DMS53 treated with DMSO at 0.1 percent for 48 hours (cell line): ENCODE measurements around the gene BSND.

Source experiments
- DNase-seq: peaks from one replicate; lab custom pipeline; 2025; ENCODE audit not compliant: unreplicated experiment; lab: John Stamatoyannopoulos, UW

Gene BSND

DNA sequence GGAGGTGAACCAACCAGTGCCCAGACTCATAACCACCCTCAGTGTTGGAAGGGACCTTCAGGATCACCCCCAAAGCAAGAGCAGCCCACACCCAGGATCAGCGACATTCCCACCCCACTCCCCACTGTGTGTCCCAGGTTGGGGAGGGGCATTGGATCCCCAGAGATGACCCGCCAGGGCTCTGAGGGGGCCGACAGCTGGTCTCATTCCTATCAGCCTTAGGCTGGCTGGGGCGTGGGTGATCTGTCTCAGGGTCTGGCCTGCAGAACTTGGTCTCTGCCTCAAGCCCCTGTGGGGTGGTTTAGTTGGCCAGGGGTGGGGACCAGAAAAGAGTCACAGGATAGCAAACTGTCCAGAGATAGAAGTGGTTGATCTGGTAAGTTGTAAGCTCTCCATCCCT is 7.8 kb upstream of the BSND start:
- DNase-seq, result no peak

DNA sequence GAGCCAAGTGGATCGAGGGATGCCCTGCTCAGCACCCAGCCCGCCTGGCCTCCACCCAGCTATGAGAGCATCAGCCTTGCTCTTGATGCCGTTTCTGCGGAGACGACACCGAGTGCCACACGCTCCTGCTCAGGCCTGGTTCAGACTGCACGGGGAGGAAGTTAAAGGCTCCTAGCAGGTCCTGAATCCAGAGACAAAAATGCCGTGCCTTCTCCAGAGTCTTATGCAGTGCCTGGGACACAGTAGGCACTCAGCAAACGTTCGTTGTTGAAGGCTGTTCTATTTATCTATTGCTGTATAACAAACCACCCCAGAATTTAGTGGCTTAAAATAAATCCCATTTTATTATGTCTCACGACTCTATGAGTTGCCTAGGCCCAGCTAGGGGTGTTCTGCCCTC is 6.8 kb upstream of the BSND start:
- DNase-seq, result no peak

DNA sequence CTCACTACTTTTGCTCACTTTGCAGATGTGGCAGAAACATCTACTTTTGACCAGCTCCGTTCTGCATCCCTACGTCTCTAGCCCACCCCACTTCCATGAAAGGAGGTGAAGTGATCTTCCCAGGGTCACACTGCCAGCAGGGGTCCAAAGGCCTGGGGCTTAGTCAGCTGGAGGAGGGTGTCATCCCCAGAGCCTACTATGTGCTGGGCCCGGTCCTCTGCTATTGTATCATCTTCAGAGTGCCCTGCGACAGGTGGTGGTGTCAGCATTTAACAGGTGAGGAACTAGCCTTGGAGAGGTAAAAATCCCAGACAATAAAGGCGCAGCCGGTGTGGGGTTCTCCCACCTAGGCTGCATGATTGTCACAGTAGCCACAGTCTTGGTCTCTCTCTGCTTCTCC is 5.6 kb upstream of the BSND start:
- DNase-seq, result no peak

DNA sequence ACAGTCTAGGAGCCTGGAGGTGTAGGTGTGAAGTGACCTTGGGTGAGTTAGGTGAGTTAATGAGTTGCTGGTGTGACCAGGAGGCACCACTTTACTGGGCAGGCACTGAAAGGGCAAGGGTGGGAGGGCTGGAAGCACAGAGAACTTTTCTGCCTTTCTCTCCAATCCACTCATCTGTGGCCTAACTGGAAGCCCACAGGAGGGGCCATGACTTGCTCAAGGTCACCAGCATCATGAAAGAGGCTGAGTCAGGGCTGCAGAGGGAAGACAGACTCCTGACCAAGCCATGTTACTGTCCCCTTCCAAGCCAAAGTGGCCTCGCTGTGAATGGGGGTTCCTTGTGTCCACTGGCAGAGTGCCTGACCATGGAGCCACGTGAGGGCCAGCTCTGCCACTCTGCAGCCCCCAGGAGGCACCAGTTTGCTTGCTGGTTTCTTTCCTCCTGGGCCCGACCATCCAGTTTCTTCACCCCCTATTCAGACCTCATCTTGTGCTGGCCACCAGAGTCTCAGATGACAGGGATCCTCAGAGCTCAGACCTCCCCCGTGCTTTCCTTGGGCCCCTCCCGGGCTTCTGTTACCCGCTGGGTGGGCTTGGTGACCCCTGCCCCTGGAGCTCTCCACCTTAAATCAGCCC is 4.3 kb upstream of the BSND start:
- no peak for DNase-seq

DNA sequence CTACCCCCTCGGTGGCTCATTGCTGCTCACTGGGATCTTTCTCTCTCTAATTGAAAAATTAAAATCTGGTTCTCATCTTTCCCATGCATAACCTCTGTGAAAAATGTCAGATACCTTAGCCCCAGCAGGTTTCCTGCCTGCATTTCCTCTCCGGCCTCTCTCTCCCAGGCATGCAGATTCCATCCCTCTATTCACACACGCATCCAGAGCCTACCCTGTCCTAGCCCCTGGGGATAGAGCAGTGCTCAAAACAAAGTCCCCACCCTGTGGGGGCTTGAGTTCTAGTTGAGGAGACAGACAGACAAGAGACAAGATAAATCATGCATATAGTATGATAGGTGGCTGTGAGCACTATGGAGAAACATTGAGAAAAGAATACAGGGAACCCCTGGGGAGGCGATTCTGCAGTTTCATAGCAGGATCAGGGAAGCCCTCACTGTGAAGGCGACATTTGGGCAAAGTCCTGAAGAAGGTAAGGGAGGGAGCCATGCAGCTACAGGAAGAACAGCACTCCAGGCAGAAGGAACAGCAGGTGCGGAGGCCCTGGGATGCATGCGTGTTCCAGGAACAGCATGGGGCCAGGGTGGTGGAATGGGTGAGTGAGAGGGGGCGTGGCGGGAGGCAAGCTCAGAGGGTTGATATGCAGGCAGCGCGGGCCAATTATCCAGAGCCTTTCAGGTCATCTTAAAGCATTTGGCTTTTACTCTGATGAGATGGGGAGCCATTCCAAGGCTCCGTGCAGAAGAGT is 3.5 kb upstream of the BSND start:
- DNase-seq, result peak; percentile 33

DNA sequence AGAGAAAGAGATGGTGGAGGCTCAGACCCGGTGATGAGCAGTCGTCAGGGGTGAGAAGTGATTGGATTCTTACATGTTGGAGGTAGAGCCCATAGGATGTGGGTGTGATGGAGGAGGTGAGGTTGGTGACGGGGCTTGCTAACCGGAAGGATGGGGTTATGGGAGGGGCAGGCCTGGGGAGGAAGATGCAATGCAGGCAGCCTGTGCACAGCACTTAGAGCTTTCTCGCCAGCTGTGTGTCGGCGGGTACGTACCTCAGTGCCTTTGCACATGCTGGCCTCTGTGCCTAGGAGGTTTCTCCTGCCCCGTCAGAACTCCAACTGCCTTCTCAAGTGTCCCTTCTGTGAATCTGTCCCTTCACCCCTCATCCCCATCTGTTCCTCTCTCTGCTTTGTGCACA is 2.9 kb upstream of the BSND start:
- DNase-seq, result no peak

DNA sequence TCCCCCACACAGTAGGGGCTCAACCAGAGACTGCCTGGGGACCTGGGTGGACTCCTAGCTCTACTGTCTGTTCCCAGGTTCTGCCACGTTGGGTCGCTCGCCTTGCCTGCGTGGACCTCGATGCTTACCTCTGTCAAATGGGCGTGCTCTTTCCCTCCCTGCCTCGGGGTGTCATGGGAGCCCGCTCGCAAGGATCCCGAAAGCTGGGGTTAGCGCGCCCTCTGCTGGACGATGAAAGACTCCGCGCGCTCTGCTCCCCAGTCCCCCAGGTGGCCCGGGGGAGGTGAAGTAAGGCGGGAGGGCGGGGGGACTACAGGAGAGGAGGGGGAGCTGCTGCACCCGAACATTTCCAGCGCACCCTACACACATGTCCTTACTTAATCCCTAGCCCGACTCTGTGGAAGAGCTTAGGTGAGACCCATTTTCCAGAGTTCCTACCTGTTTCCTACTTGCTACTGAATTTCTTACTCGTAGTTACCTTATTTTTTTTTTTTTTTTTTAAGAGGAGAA is 2.3 kb upstream of the BSND start:
- DNase-seq, result peak; percentile 82

DNA sequence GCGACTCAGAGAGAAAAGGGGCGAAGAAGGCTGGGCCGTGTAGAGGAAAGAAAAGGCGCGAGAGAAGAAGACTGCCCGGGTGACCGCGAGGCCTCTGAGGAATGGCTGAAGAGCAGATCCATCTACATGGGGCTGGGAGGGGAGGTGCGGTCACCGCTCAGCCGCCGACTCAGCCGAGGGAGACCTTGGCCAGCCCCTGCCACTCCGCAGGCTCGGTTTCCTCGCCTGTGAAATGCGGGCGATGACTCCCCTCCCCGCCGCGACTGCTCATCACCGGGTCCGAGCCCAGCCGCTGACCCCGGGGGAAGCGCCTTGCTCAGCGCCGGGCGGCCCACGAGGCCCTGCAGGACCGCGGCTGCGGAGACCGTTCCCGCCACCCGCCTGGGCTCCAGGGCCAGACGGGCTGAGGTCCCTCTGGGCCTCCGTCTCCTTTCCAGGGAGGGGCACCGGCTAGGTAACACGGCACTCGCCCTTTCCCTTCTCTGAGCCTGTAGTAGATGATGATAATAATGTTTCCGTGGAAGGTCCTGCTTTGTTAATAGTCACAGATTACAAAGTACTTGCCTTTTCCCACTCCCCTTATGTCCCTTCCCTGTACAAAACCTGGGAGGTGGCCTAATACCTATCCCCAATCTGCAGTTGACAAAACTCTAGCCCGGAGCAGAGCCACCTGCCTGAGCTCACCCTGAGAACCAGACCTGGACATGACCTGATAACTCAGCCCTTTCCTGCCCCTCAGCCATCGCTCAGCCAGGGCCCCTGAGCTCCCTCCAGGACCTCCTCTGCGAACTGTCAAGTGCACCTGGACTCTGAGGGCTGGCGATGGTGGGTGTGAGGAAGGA is 1.6 kb upstream of the BSND start:
- peak; percentile 80 for DNase-seq

DNA sequence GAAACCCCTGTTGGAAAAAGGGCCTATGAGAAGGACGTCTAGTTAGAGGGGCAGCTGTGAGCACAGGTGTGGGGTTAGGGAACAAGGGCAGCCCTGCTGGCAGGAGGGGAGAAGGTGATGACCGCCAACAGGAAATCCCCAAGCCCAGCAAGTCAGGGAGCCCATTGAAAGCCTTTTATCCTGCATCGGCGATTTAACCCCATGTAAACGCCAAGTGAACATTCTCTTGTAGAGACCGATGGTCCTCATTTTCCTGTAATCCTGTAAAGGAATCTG is 1.1 kb upstream of the BSND start:
- no peak for DNase-seq

DNA sequence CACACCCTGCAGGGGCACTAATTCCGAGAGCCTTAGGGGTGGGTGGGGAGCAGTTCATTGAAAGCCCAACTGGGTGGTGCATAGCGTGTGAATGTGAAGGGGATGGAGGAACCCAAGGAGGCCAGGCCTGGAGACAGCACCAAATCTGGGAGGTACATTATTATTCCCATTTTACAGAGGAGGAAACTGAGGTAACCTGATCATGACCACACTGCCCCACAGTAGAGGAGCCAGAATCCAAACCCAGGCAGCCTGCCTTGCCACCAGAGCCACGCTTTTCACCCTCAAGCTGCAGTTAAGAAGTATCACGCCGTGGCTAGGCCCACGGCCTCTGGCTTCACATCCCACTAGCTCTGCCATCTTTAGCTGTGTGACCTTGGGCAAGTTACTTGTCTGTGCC is 633 bp upstream of the BSND start:
- no peak for DNase-seq

DNA sequence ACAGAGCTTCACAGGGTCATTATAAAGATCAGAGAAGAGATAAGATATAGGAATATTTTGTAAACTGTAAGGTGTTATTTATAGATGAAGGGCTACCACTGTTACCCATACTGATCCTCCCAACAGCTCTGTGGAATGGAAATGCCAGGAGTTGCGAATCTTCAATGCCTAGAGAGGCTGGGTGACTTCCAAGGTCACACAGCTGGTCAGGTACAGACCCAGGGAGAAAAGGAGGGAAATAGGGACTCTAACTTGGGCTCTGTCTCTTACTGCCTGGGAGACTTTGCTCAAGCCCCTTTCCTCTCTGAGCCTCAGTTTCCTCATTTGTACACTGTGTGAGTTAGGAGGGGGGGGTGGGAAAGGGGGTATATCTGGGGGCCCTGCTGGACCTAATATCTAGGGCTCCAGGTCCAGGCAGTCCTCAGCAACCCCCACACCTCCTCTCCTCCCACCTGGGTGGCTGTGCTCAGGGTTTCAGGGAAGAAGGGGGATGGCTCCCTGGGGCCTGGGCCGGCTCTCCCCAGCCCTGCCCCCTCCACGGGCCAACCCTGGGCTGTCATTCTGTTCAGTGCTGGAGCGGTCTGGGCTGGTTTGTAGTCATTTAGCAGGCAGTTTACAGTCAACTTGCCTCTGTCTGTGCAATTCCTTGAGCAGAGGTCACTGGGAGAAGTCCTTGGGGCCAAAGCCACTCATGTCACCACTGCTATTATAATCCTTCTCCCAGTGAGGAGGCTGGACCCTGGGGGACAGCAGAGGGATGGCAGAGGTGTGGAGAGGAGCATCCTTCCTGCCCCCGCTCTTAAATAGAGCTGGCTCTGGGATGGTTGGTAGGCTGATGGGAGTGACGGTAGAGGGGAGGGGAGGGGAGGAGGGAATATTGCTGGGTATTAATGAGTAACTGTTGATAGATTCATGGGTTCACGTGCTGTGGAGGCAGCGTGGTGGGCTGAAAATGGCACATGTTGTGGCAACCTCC is 1.7 kb downstream of the BSND start:
- DNase-seq, result no peak

DNA sequence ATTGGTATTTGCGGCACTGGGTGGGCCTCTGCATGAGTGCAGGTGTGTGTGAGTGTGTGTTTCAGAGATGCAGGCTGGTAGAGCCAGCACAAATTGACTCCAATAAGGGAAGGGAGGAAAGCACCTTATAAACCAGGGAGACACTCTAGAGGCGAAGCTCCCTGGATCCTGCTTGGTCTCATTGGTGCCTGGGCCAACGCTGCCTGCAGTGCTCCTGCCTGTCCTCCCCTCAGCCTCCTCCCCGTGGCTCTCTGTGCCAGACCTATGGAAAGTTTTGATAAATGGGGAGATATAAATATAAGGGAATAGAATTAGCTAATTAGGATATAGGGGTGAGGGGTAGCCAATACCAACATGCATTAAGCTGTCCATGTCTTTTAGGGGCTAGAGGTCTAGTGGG is 2.6 kb downstream of the BSND start:
- no peak for DNase-seq

DNA sequence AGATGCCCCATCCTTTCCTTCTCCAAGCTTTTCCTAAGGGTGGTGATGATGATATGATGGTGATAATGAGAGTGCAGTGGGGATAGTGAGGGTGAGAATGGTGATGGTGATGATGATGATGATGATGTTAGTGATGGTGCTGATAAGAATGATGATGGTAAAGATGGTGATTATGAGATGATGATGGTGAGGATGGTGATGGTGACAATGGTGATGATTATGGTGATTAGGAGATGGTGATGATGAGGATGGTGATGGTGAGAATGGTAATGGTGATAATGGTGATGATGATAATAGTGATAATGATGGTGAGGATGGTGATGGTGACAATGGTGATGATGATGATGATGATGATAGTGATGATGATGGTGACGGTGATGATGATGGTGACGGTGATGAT is 4.0 kb downstream of the BSND start:
- no peak for DNase-seq

DNA sequence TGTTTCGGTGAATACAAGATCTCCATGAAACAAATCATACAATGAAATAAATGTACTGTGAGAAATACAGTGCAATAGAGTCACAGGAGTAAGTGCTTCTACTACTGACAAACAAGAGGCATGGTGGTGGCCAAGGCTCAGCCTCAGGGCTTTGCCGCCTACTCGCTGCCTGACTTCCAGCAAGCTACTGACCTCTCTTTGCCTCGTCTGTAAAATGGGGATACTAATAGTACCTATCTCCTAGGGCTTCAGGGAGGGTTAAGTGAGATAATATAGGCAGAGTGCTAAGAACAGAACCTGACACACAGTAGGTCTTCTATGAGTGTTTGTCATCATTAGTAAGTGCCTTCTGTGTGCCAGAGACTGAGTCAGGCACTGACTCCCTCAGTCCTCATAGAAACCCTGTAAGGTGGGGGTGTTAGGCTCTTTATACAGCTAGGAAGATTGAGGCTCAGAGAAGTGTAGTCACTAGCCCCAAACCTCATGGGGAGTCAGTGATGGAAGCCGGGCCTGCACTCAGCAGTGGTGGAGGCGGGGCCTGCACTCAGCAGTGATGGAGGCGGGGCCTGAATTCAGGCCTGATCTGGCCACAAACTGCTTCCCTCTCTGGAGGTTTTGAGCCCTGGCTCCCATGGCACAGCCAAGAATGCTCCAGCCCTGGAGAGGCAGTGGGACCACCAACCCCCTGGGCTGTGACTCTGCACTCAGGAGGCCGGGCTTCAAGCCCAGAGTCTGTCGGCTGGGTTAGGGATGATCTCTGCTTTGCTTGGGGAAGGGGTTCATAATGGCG is 6.8 kb downstream of the BSND start:
- DNase-seq, result no peak

DNA sequence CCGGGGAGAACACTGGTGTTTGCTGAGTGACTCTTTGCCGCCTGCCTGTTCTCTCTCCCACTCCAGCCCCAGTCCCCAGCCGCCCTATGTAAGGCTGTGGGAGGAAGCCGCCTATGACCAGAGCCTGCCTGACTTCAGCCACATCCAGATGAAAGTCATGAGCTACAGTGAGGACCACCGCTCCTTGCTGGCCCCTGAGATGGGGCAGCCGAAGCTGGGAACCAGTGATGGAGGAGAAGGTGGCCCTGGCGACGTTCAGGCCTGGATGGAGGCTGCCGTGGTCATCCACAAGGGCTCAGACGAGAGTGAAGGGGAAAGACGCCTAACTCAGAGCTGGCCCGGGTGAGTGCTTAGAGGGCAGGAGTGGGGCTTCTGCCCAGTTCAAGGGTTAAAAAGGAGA is 8.2 kb downstream of the BSND start:
- DNase-seq, result no peak

DNA sequence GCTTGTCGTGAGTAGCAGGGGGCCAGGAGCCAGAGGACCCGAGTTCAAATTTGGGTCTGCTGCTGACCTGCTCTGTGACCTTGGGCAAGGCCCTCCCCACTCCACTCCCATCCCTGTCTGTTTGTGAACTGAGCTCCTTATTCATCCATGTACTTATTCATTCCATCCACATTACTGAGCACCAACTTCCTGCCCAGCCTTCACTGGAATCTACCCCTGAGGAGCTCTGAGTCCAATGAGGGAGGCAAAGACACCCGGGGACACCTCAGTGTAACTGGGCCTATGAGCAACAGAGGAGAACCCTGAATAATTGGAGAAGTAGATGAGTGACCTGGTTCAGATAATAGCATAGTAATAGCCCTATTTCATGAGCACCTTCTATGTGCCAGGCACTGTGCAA is 8.9 kb downstream of the BSND start:
- DNase-seq, result no peak

DNA sequence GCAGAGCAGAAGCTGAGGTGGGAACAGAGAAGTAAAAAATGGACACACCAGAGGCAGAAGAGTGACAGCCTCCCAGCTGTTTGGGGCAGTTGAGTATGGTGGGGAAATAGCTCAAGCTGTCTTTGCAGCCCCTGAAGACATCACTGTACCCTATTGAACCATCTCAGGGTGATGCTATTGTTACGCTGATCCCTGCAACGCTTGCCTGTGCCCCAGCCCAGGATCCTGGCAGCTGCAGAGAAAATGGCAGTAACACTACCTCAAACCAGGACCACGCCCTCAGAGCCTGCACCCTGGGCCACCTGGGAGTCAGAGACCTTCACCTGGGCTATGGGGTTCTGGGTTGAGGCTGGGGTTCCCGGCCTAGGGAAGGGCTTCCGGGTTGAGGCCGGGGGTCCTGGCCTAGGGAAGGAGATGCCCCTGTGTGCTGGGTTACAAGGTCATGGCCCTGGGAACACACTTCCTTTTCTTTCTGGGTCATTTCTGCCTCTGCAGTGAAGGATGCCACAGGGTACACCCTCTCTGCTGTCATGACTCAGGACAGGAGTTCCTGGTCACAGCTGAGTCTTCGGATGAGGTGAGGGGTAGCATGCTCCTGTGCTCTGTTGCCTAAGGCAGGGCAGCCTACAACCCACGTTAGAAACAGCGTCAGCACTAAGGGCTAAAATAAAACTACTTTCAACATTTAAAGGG is 11.6 kb downstream of the BSND start:
- DNase-seq, result no peak

DNA sequence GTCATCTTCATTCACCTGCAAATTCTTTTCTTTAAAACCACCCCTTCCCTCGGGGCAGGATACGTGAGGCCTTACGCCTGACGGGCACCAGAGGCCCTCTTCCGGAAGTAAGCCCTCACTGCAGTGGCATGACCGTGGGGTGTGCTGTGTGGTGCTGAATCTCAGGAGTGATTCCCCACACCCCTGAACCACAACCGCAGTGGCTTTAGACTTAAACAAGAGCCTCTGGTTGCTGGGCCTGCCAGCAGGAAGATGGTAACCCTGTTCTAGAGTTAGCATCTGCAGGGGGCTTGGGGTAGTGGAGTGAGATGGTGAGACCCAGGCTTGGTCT is 12.1 kb downstream of the BSND start:
- DNase-seq, result no peak

DNA sequence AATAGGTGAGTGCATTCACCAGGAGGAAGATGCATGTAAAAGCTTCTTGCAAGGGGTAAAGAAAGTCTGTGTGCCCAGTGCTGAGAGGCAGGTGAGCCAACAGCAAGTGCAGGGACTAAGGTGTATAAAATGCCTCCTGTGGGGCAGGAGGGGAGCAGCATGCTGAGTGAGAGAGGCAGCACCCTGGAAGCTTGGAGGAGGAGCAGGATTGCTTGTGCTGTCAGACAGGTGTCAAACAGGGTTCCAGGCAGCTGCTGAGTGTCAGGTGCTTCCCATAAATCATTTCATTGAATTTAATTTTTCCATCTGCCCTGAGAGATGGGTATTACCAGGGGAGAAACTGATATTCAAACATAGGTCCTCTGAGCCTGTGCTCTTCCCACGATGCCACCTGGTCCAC is 13.9 kb downstream of the BSND start:
- DNase-seq, result peak; percentile 73

DNA sequence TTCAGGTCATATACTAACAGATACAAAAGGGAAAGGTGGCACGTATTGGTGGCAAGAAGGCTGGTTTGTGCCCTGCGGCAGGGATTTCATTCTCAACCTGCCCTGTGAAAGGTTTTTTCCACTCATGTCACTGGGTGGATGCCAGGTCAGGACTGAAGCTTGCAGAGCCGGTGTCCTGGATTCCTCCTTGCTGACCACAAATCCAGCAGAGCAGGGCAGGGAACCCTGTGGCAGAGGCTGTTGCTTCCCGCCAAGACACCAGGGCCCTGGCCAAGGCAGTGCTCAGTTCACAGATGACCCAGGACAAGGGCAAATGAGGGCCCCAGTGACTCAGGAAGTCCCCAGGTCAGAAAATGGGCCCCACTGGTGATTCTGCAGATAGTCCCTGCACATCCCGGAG is 16.4 kb downstream of the BSND start:
- DNase-seq, result no peak
